ENCODE measurements around the gene BCAM.
"Not testable (repeated sequence)": the region's sequence is repeated elsewhere in the genome, so short reads cannot be mapped to it uniquely, and the experiment has no call there.

The BCAM gene

GRCh38 chr19:44851427-44851826 lies 42.5 kb downstream of the BCAM start:
- peak; percentile 15 for DNase-seq

GRCh38 chr19:44855606-44856005 lies 46.7 kb downstream of the BCAM start:
- no peak for DNase-seq

GRCh38 chr19:44856421-44857083 lies 47.6 kb downstream of the BCAM start:
- DNase-seq: peak; percentile 86

GRCh38 chr19:44857837-44858236 lies 48.9 kb downstream of the BCAM start:
- DNase-seq: no peak

GRCh38 chr19:44861576-44861975 lies 52.7 kb downstream of the BCAM start:
- not testable (repeated sequence) for DNase-seq

- no peak for DNase-seq
These were observed 55.1 kb downstream of the BCAM start for GRCh38 chr19:44863990-44864389.

GRCh38 chr19:44865196-44865767 lies 56.4 kb downstream of the BCAM start:
- DNase-seq: no peak

GRCh38 chr19:44866664-44867063 lies 57.8 kb downstream of the BCAM start:
- DNase-seq: no peak

GRCh38 chr19:44867578-44867977 lies 58.7 kb downstream of the BCAM start:
- DNase-seq: no peak

GRCh38 chr19:44869733-44870470 lies 61.0 kb downstream of the BCAM start:
- DNase-seq: peak; percentile 65

Measured in GF-D8 (cell line).